NCI-H524 (cell line): ENCODE data around the gene DNAAF3.

ENCODE experiments used
- DNase-seq, 2 experiments: peaks; one replicate each; lab custom pipeline; 2025; lab: John Stamatoyannopoulos, UW

DNAAF3 gene

GRCh38 chr19:55116232-55116858, 50.1 kb downstream of the DNAAF3 start:
- DNase-seq, result peak in 1 of 2 experiments; percentile 25

GRCh38 chr19:55115446-55116065, 50.9 kb downstream of the DNAAF3 start:
- no peak for DNase-seq

- no peak for DNase-seq
These were observed 51.8 kb downstream of the DNAAF3 start for GRCh38 chr19:55114566-55115145.

- DNase-seq, result peak in 1 of 2 experiments; percentile 50
These were observed 52.8 kb downstream of the DNAAF3 start for GRCh38 chr19:55113570-55114039.

- DNase-seq, result no peak
These were observed 53.4 kb downstream of the DNAAF3 start for GRCh38 chr19:55112777-55113569.

- DNase-seq, result no peak
These were observed 54.1 kb downstream of the DNAAF3 start for GRCh38 chr19:55112246-55112776.

GRCh38 chr19:55111238-55111831, 55.1 kb downstream of the DNAAF3 start:
- no peak for DNase-seq

- DNase-seq, result no peak
These were observed 56.7 kb downstream of the DNAAF3 start for GRCh38 chr19:55109527-55110291.
